ENCODE data around the gene P4HA2. TPM values are rescaled to one million over a fixed set of nuclear protein-coding genes. Genes with fewer than 3 reads are reported as not detected.

P4HA2 gene
- total and polyA plus RNA-seq, 2 of the 13 experiments (the other 11 are each of a cell fraction or from before 2014, with no cell fraction given): 37.7 to 126 TPM

GRCh38 chr5:132230871-132231270, 3.2 kb upstream of the P4HA2 start:
- H3K79me2 ChIP-seq (ENCODE audit: insufficient read depth, low read length): peaks cover 7% of the 10 kb centered on the region
- ChIA-PET CTCF (ENCODE audit: low intra/inter-chr PET ratio, low total read pairs) (no interaction called here), POLR2A (no interaction called here)
- H3K27ac ChIP-seq (ENCODE audit: extremely low read length, insufficient read depth, low read length): no peak overlapping the region
- TF ChIP-seq ZNF746 (CRISPR knock-in tag; IDR thresholded peaks at IDR 0.05): no peak
- no peak for TF ChIP-seq NFATC3 (CRISPR knock-in tag; IDR thresholded peaks at IDR 0.05)
- TF ChIP-seq E2F2 (CRISPR knock-in tag; IDR thresholded peaks at IDR 0.05; ENCODE audit: borderline replicate concordance): no peak
- TF ChIP-seq POLR2AphosphoS5 (IDR thresholded peaks at IDR 0.05; ENCODE audit: low read depth, low read length): no peak
- TF ChIP-seq ATF6 (CRISPR knock-in tag; conservative IDR thresholded peaks at IDR 0.05): no peak
- TF ChIP-seq THYN1 (CRISPR knock-in tag; IDR thresholded peaks at IDR 0.05; ENCODE audit: borderline replicate concordance, low read depth): no peak
- no peak for TF ChIP-seq ZNF414 (CRISPR knock-in tag; IDR thresholded peaks at IDR 0.05)
- H3K36me3 ChIP-seq (replicated peaks in 1 of 2; ENCODE audit: control insufficient read depth in 1 of 2, insufficient read depth in 2 of 2, low read length in 2 of 2): no peaks in the 10 kb centered on the region
- in situ Hi-C loops (cut with HindIII; ENCODE audit: extremely low pct_ligation_motif_present, low pct_unique_long_range_greater_than_20kb): no loop called here
- no peak for DNase-seq (ENCODE audit: low spot score)
- no peak overlapping the region for H3K9ac ChIP-seq (ENCODE audit: insufficient read depth, low read depth, low read length)
- H3K9me3 ChIP-seq (ENCODE audit: low read length): no peaks in the 10 kb centered on the region
- intact Hi-C loops (cut with micrococcal nuclease; ENCODE audit: unreplicated experiment): no loop called here
- H3K27me3 ChIP-seq (ENCODE audit: control insufficient read depth in 1 of 2, insufficient read depth in 2 of 2, low read length in 2 of 2): peaks cover 0 to 6% of the 10 kb centered on the region in 2 experiments; a peak in 3 of 5 replicates
- no peak overlapping the region for H3K4me2 ChIP-seq (ENCODE audit: low read depth, low read length)
- no peak overlapping the region for H3K4me3 ChIP-seq (replicated peaks in 1 of 3; ENCODE audit: insufficient read depth in 1 of 3, low read depth in 2 of 3, low read length in 3 of 3)
- H2AFZ ChIP-seq (ENCODE audit: low read length): no peak overlapping the region
- H3K4me1 ChIP-seq (ENCODE audit: insufficient read depth, low read length): peaks cover 19% of the 10 kb centered on the region
- no TSS peak for BruUV-seq (replicated peaks)
- H4K20me1 ChIP-seq (ENCODE audit: insufficient read depth, low read length): no peaks in the 10 kb centered on the region
- no peak for ATAC-seq
- 86% methylated on average over 9 of the region's 9 CpGs for WGBS (ENCODE audit: low lambda C conversion rate)
- FAIRE-seq: no peak
